Prostate gland (tissue), 2 donors: ENCODE data around the gene RNASE11. TPM values are rescaled to one million over a fixed set of nuclear protein-coding genes. Genes with fewer than 3 reads are reported as not detected.
"Not testable (repeated sequence)": the region's sequence is repeated elsewhere in the genome, so short reads cannot be mapped to it uniquely, and the experiment has no call there.

Experiments
- DNase-seq: peaks from one replicate; pipeline ENCODE4 v3.0.0-alpha.2; 2019; ENCODE audit warnings: low spot score
- H3K27ac ChIP-seq, 2 donors: fragments of 200-600 bp; sonication (generic); 2 replicates each; pipeline ENCODE4 v1.5.1; 2017 to 2019
- H3K27me3 ChIP-seq: fragments of 200-600 bp; sonication (generic); replicated peaks from 2 replicates; pipeline ENCODE4 v1.5.1; 2019; ENCODE audit not compliant: insufficient read depth
- H3K36me3 ChIP-seq, 2 donors: fragments of 200-600 bp; sonication (generic); 1 replicate in 1 of 2; 2 replicates in 1 of 2; pipeline versions ENCODE4 v1.5.1 to v1.8.1; 2017 to 2019
- H3K4me1 ChIP-seq: fragments of 200-600 bp; sonication (generic); replicated peaks from 2 replicates; pipeline ENCODE4 v1.5.1; 2019
- H3K4me3 ChIP-seq, 2 donors: fragments of 200-600 bp; sonication (generic); 2 replicates each; pipeline ENCODE4 v1.5.1; 2017 to 2019
- H3K9me3 ChIP-seq: fragments of 200-600 bp; sonication (generic); 2 replicates; pipeline ENCODE4 v1.5.1; 2017
- POLR2A ChIP-seq: fragments of 450-650 bp; IDR thresholded peaks from one replicate; pipeline ENCODE4 v1.6.1; 2016; ENCODE audit warnings: antibody characterized with exemption, mild to moderate bottlenecking
- POLR2AphosphoS5 ChIP-seq: sonication (generic); formaldehyde crosslinking; IDR thresholded peaks from one replicate; pipeline ENCODE4 v1.6.1; 2017; ENCODE audit warnings: antibody characterized with exemption
- WGBS: methylation state at CpG from one replicate; pipeline ENCODE4 v1.1.5; 2018; 5-methylcytosine and 5-hydroxymethylcytosine counted together
- intact Hi-C: fragments of 100-400 bp; cut with DNase I; formaldehyde crosslinking; loops from one replicate; pipeline ENCODE4 v1.14.2; 2022
- total RNA-seq, 2 donors: library from RNA; depleted of rRNA; stranded (reverse); fragments of >200 nt; gene quantifications; one replicate each; pipeline ENCODE4 v1.1.0, GENCODE V29; 2016
- TF ChIP-seq, protein P1 (sequence below), 4 experiments: fragments of 200-600 bp in 2 of 4; fragments of 450-650 bp in 2 of 4; sonication (generic) in 2 of 4; IDR thresholded peaks; 1 replicate in 3 of 4; 2 replicates in 1 of 4; pipeline ENCODE4 v1.5.1; 2016 to 2019; ENCODE audit warnings: antibody characterized with exemption in 4 of 4, mild to moderate bottlenecking in 2 of 4, moderate library complexity in 2 of 4

The RNASE11 gene
- total RNA-seq, 2 donors from 2014 or later: 1.0 TPM; not detected in 1

DNA sequence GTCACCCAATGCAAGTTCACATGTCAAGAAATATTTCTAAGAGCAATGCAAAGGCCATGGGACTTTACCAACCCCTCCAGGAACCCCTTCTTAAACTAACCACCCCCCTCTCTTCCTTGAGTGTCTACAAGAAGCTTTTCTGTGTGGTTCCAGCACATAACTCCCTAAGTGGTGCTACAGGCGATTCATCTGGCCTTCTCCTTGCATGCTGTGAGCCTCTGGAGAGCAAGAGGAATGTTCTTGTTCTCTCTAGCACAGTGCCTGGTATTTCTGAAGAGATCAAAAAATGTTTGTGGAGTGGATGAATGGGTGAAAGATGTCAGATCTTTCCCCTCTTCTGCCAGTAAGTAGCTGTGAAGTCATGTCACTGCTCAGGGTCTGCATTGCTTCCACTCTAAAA is 9.3 kb upstream of the RNASE11 start:
- no peaks in the 10 kb centered on the region for H3K27me3 ChIP-seq
- H3K36me3 ChIP-seq: no peaks in the 10 kb centered on the region
- H3K27ac ChIP-seq: no peak overlapping the region
- intact Hi-C loops: no loop called here
- H3K4me1 ChIP-seq: no peaks in the 10 kb centered on the region
- TF ChIP-seq, protein P1, sequence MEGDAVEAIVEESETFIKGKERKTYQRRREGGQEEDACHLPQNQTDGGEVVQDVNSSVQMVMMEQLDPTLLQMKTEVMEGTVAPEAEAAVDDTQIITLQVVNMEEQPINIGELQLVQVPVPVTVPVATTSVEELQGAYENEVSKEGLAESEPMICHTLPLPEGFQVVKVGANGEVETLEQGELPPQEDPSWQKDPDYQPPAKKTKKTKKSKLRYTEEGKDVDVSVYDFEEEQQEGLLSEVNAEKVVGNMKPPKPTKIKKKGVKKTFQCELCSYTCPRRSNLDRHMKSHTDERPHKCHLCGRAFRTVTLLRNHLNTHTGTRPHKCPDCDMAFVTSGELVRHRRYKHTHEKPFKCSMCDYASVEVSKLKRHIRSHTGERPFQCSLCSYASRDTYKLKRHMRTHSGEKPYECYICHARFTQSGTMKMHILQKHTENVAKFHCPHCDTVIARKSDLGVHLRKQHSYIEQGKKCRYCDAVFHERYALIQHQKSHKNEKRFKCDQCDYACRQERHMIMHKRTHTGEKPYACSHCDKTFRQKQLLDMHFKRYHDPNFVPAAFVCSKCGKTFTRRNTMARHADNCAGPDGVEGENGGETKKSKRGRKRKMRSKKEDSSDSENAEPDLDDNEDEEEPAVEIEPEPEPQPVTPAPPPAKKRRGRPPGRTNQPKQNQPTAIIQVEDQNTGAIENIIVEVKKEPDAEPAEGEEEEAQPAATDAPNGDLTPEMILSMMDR (IDR thresholded peaks at IDR 0.05): no peak
- TF ChIP-seq POLR2A (no peak), POLR2AphosphoS5 (no peak)
- DNase-seq: no peak
- no peaks in the 10 kb centered on the region for H3K9me3 ChIP-seq
- H3K4me3 ChIP-seq: no peak overlapping the region
- WGBS: 81% methylated on average over 1 of the region's 1 CpG

DNA sequence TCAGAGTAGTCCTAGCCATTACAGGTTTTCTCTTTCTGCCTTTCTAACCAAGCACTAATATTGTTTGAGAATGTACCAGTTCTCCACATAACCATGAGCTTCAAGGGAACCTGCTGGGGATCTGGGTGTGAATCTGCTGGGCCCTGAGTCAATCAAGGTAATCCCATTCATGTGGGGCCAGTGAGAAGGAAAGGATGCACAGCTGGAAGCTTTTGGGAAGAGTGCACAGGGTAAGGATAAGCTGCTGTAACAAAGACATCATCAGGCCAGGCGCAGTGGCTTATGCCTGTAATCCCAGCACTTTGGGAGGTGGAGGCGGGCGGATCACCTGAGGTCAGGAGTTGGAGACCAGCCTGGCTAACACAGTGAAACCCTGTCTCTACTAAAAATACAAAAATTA is 7.9 kb upstream of the RNASE11 start:
- 98% methylated on average over 3 of the region's 3 CpGs for WGBS
- DNase-seq, H3K36me3 ChIP-seq, intact Hi-C loops, H3K27ac ChIP-seq, H3K9me3 ChIP-seq, H3K4me1 ChIP-seq, H3K4me3 ChIP-seq, H3K27me3 ChIP-seq: not testable (repeated sequence)

DNA sequence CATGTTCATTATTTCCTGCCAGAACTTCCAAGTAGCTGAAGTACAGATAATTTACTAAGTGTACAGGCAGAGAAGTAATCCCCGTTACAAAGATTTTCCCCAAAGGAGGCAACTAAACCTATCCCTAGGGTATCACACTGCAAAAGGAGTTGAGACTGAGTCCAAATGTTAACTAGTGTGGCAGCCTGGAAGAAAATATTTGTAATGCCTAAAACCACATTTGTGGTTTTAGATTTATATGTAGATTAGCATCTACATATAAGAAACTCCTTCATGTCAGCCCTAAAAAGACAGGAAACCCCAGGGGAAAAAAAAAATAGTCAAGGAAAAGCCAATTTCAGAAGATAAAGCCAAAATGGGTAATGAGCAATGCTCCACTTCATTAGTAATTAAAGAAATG is 4.8 kb upstream of the RNASE11 start:
- no peak overlapping the region for H3K27ac ChIP-seq
- H3K4me1 ChIP-seq: no peaks in the 10 kb centered on the region
- intact Hi-C loops: no loop called here
- H3K27me3 ChIP-seq: no peaks in the 10 kb centered on the region
- H3K36me3 ChIP-seq: no peaks in the 10 kb centered on the region
- 22% methylated on average over 1 of the region's 1 CpG for WGBS
- H3K4me3 ChIP-seq: no peak overlapping the region
- DNase-seq: no peak
- no peaks in the 10 kb centered on the region for H3K9me3 ChIP-seq
- TF ChIP-seq POLR2A (no peak), POLR2AphosphoS5 (no peak)
- TF ChIP-seq, protein P1 (IDR thresholded peaks at IDR 0.05): no peak

GRCh38 chr14:20591235-20591634 is 3.4 kb upstream of the RNASE11 start, which contains the start of gene RNASE12:
RNASE12 (minus strand) TSS chr14:20591376; CDS start chr14:20590723, 653 bp downstream.
- intact Hi-C loops: no loop called here
- Histone ChIP-seq H3K27me3 (no peaks in the 10 kb centered on the region), H3K36me3 (no peaks in the 10 kb centered on the region), H3K27ac (peak within 1 kb of the TSS in 1 of 2 donors; percentile 8), H3K9me3 (no peaks in the 10 kb centered on the region), H3K4me3 (no peak within 1 kb of the TSS), H3K4me1 (no peaks in the 10 kb centered on the region)
- peak; percentile 34 for TF ChIP-seq POLR2AphosphoS5
- TF ChIP-seq POLR2A: no peak
- DNase-seq: no peak
- 63% methylated on average over 4 of the region's 4 CpGs for WGBS

DNA sequence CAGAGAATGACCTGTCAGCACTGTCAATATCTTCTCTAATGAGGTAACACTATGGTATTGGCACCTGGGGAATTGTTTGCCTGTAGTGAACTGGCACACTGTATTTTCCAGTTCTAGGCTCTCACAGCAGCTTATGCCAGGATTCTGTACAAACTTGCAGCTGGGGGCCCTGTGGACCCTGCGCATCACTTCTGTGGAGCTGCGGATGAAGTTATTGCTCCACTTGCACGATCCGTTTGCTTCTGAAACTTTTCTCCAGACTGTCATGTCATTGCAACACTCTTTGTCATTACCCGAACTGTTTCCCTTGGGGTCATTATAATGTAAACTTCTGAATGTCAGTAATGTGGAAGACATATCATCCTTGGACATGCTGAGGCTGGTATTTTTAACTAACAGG is 3.9 kb downstream of the RNASE11 start:
- Histone ChIP-seq H3K27ac (no peak overlapping the region), H3K36me3 (no peaks in the 10 kb centered on the region), H3K27me3 (no peaks in the 10 kb centered on the region), H3K4me3 (no peak overlapping the region), H3K4me1 (no peaks in the 10 kb centered on the region), H3K9me3 (no peaks in the 10 kb centered on the region)
- no peak for DNase-seq
- TF ChIP-seq POLR2AphosphoS5: no peak
- TF ChIP-seq POLR2A: no peak
- TF ChIP-seq, protein P1 (IDR thresholded peaks at IDR 0.05): no peak
- 50% methylated on average over 5 of the region's 5 CpGs for WGBS
- intact Hi-C loops: no loop called here

- Histone ChIP-seq H3K27ac (no peak overlapping the region), H3K9me3 (no peaks in the 10 kb centered on the region), H3K4me3 (no peak overlapping the region), H3K36me3 (no peaks in the 10 kb centered on the region), H3K4me1 (no peaks in the 10 kb centered on the region), H3K27me3 (no peaks in the 10 kb centered on the region)
- no peak for TF ChIP-seq POLR2AphosphoS5
- no peak for TF ChIP-seq POLR2A
- TF ChIP-seq, protein P1 (IDR thresholded peaks at IDR 0.05): no peak
- intact Hi-C loops: no loop called here
- DNase-seq: no peak
These were observed 4.7 kb downstream of the RNASE11 start for GRCh38 chr14:20583142-20583541.
